ENCODE measurements around the gene PTPRK.

The PTPRK gene

GRCh38 chr6:128005009-128005408 lies 515.4 kb downstream of the PTPRK start:
- intact Hi-C loops (cut with DNase I; ENCODE audit: low total_unique reads): no loop called here
- peaks cover 0 to 8% (median 3%) of the 10 kb centered on the region in 4 donors for H3K4me1 ChIP-seq
- no peak overlapping the region for H3K4me3 ChIP-seq
- no peaks in the 10 kb centered on the region for H3K9me3 ChIP-seq
- H3K36me3 ChIP-seq: no peaks in the 10 kb centered on the region
- no peak overlapping the region for H3K27ac ChIP-seq
- DNase-seq: no peak
- no peak for TF ChIP-seq CTCF (IDR thresholded peaks at IDR 0.05)
- no peaks in the 10 kb centered on the region for H3K27me3 ChIP-seq

- intact Hi-C loops (cut with DNase I; ENCODE audit: low total_unique reads): no loop called here
- Histone ChIP-seq H3K27ac (no peak overlapping the region), H3K36me3 (no peaks in the 10 kb centered on the region), H3K4me1 (peaks cover 0 to 35% (median 3%) of the 10 kb centered on the region in 4 donors), H3K4me3 (no peak overlapping the region), H3K27me3 (no peaks in the 10 kb centered on the region), H3K9me3 (no peaks in the 10 kb centered on the region)
- no peak for DNase-seq
- no peak for TF ChIP-seq CTCF (IDR thresholded peaks at IDR 0.05)
Observed at GRCh38 chr6:128000363-128000762, 520.0 kb downstream of the PTPRK start.

GRCh38 chr6:127998985-127999384 lies 521.4 kb downstream of the PTPRK start:
- DNase-seq: no peak
- H3K9me3 ChIP-seq: no peaks in the 10 kb centered on the region
- H3K4me3 ChIP-seq: no peak overlapping the region
- peaks cover 0 to 35% (median 3%) of the 10 kb centered on the region in 4 donors for H3K4me1 ChIP-seq
- peak overlapping the region; percentile 35 to 43 for H3K27ac ChIP-seq
- intact Hi-C loops (cut with DNase I; ENCODE audit: low total_unique reads): no loop called here
- no peaks in the 10 kb centered on the region for H3K27me3 ChIP-seq
- no peaks in the 10 kb centered on the region for H3K36me3 ChIP-seq
- no peak for TF ChIP-seq CTCF (IDR thresholded peaks at IDR 0.05)

- Histone ChIP-seq H3K27ac (peak overlapping the region in 1 of 2 donors; percentile 31), H3K36me3 (no peaks in the 10 kb centered on the region), H3K9me3 (no peaks in the 10 kb centered on the region), H3K27me3 (no peaks in the 10 kb centered on the region), H3K4me1 (peaks cover 0 to 35% (median 3%) of the 10 kb centered on the region in 4 donors), H3K4me3 (no peak overlapping the region)
- intact Hi-C loops (cut with DNase I; ENCODE audit: low total_unique reads): no loop called here
- no peak for DNase-seq
- TF ChIP-seq CTCF (IDR thresholded peaks at IDR 0.05): no peak
Observed at GRCh38 chr6:127997496-127998164, 522.8 kb downstream of the PTPRK start.

- peaks cover 0 to 35% (median 3%) of the 10 kb centered on the region in 4 donors for H3K4me1 ChIP-seq
- TF ChIP-seq CTCF (IDR thresholded peaks at IDR 0.05): no peak
- DNase-seq: no peak
- no peaks in the 10 kb centered on the region for H3K36me3 ChIP-seq
- intact Hi-C loops (cut with DNase I; ENCODE audit: low total_unique reads): no loop called here
- H3K27ac ChIP-seq: no peak overlapping the region
- no peak overlapping the region for H3K4me3 ChIP-seq
- H3K9me3 ChIP-seq: no peaks in the 10 kb centered on the region
- H3K27me3 ChIP-seq: no peaks in the 10 kb centered on the region
Observed at GRCh38 chr6:127996925-127997324, 523.5 kb downstream of the PTPRK start.

Data from tibial artery (tissue), 4 donors.